Fibroblast of villous mesenchyme (primary cell): Measurements from ENCODE around the gene TBC1D4. TPM values are rescaled to one million over a fixed set of nuclear protein-coding genes. Genes with fewer than 3 reads are reported as not detected.
"Not testable (repeated sequence)": the region's sequence is repeated elsewhere in the genome, so short reads cannot be mapped to it uniquely, and the experiment has no call there.

Experiments
- DNase-seq: peaks from one replicate; pipeline ENCODE4 v3.0.0-alpha.2; 2010; ENCODE audit warnings: low read depth
- H3K4me3 ChIP-seq: 2 replicates; pipeline ENCODE4 v1.5.1; 2011; ENCODE audit warnings: low read depth, mild to moderate bottlenecking, low read length
- CTCF ChIP-seq: IDR thresholded peaks from 2 replicates; pipeline ENCODE4 v1.5.1; 2012; ENCODE audit warnings: low read depth, mild to moderate bottlenecking, low read length; ENCODE audit not compliant: insufficient read depth
- total RNA-seq: library from RNA; depleted of rRNA; stranded (reverse); fragments of >200 nt; gene quantifications from 2 replicates; pipeline ENCODE4 v1.2.3, GENCODE V29; 2012

Gene TBC1D4
- total RNA-seq, 1 donor, result 34.5 TPM

DNA sequence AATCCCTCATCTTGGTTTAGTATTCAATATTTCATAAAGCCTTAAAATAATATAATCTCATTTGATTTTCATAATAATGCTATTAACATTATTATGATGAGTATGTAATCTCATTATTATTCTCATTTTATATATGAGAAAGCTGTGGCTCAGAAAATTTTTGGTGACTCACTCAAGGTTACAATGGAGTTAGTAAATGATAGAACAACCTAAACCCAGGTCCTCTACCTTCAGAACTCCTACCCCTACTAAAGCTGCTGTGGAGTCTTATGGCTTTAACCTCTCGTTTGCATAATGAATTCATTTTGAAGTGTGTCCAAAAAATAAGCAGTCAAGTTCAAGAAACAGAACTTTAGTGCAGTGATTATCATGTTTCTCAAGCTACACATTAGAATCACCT, 226.3 kb downstream of the TBC1D4 start:
- TF ChIP-seq CTCF, result no peak
- H3K4me3 ChIP-seq, result no peak overlapping the region
- no peak for DNase-seq

GRCh38 chr13:75255147-75255546, 226.8 kb downstream of the TBC1D4 start:
- DNase-seq, result no peak
- no peak overlapping the region for H3K4me3 ChIP-seq
- no peak for TF ChIP-seq CTCF

GRCh38 chr13:75251188-75251587, 230.8 kb downstream of the TBC1D4 start:
- no peak for TF ChIP-seq CTCF
- no peak overlapping the region for H3K4me3 ChIP-seq
- DNase-seq, result no peak

DNA sequence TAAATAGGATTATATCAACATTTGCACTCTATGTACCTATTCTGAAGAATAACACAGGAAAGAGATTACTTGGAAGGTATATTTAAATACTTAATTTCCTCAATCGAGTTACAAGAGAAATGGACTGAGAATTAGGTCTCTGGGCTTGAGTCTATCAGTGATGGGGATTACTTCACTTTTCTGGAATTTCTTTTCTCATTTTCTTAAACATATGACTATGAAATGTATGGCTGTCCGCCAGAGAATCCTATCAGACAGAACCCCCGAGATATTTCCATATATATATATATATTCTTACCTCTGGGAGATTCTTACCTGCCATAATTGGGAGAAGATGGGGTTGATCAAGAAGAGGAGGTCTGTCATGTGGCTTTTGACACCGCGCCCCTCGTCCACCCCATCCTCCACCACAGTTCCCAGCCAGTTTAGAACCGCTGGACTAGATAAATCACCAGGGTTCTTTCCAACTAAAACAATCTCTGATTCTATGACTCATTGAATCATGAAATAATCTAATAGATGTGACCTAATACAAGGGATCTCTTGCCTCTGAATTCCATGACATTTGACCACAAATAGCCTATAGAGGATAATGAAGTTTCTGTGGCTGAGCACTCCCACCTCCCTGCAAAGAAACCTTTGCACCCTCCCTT, 231.3 kb downstream of the TBC1D4 start:
- no peak for DNase-seq
- H3K4me3 ChIP-seq, result no peak overlapping the region
- TF ChIP-seq CTCF, result no peak

- DNase-seq, H3K4me3 ChIP-seq: not testable (repeated sequence)
Observed at GRCh38 chr13:75245578-75245977, 236.4 kb downstream of the TBC1D4 start.

DNA sequence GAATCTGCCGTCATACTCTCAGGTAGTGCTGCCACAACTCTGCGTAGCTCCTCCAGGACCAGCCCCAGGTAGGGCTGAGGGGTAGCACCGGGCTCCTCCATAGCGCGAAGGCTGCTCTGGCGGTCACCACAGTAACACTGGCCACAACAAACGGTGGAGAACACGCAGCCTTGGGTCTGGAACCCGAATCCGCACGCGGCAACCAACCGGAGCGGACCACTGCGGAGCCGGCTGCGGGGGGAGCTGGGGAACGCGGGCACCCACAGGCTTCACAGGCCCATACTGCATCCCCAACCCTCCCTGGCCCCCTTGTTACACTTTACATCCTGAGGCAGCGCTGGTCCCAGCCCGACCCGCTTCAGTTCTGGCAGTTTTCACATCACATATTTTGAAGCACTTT, 241.7 kb downstream of the TBC1D4 start:
- H3K4me3 ChIP-seq, DNase-seq: not testable (repeated sequence)

DNA sequence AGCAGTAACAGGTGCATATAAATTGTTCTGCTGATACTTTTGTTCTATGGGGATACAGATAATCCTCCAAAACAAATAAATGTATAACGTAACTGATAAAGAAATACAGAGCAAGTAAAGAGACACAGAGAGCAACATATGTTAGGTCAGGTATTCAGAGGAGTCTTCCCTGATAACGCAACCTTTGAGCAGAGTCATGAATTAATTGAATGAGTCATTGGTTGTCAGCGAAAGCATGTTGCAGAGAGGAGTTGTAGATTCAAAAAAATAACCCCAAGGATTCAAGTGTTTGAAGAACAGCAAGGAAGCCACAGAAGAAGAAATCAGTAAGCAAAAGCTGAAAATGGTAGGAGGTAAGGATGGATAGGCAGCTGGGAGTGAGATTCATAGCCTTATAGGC, 245.2 kb downstream of the TBC1D4 start:
- H3K4me3 ChIP-seq, result no peak overlapping the region
- no peak for DNase-seq
- no peak for TF ChIP-seq CTCF

Other genes with a start within 250 kb of the TBC1D4 start
- 36.4 and 77.3 TPM in 2 replicates for gene COMMD6, start 55.7 kb upstream of the TBC1D4 start, total RNA-seq
- gene UCHL3, start 67.6 kb upstream of the TBC1D4 start, total RNA-seq, result 27.4 and 41.5 TPM in 2 replicates
- 174 and 185 TPM in 2 replicates for gene LMO7, start 154.2 kb upstream of the TBC1D4 start, total RNA-seq